ENCODE data around the gene SLU7.

- no peak for TF ChIP-seq CTCF (conservative IDR thresholded peaks at IDR 0.05 in 1 of 2, IDR thresholded peaks at IDR 0.05 in 1 of 2; ENCODE audit: low read depth in 1 of 2, low read length in 2 of 2)
- no peak for TF ChIP-seq EZH2 (IDR thresholded peaks at IDR 0.05; ENCODE audit: low read length, missing control alignments)
Measured at GRCh38 chr5:160398806-160399205, 20.1 kb downstream of the SLU7 start.
